Stimulated activated CD8-positive, alpha-beta memory T cell treated with anti-CD3 and anti-CD28 coated beads, Interleukin-7, amount 100 ng/mL, for 4 hours (primary cell): ENCODE results near the gene IKBIP.
"Not testable (repeated sequence)": the region's sequence is repeated elsewhere in the genome, so short reads cannot be mapped to it uniquely, and the experiment has no call there.

Source experiments
- DNase-seq, 2 donors: peaks; one replicate each; pipeline ENCODE4 v3.0.0-alpha.2; 2020; ENCODE audit warnings: low read depth in 2 of 2

The IKBIP gene, protein sequence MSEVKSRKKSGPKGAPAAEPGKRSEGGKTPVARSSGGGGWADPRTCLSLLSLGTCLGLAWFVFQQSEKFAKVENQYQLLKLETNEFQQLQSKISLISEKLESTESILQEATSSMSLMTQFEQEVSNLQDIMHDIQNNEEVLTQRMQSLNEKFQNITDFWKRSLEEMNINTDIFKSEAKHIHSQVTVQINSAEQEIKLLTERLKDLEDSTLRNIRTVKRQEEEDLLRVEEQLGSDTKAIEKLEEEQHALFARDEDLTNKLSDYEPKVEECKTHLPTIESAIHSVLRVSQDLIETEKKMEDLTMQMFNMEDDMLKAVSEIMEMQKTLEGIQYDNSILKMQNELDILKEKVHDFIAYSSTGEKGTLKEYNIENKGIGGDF

DNA sequence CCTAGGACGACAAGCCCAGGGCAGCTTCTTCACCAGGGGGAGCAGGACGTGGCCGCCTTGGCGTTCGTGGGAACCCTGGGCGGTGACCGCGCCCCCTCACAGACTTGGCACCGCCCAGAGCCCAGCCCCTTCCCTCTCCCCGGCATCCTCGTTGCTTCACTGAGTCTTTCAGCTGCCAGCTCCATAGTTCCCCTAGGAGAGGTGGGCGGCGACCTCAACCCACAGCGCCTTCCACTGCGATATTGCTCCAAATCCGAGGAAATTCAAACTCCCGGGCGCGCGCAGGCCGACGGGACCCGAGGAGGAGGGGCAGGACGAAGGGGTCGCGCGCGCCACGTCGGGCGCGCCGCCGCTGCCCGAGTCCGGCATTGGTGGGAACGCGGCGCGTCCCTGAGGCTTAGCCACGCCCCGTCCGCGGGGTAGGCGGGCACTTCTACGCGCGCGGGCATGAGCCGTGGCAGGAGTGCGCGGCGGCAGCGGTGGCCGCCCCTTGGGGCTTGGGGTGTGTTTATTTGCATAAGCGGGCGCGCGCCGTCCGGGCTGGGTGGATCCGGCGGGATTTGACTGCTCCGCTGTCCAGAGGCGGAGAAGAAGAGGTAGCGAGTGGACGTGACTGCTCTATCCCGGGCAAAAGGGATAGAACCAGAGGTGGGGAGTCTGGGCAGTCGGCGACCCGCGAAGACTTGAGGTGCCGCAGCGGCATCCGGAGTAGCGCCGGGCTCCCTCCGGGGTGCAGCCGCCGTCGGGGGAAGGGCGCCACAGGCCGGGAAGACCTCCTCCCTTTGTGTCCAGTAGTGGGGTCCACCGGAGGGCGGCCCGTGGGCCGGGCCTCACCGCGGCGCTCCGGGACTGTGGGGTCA is at the start of gene IKBIP, which contains the start of gene APAF1:
TSS of gene IKBIP (minus strand) at position 77 of the 860 bp plus-strand sequence. CDS start 87 bp downstream, outside the sequence.
TSS of gene APAF1 (plus strand) at position 579 of the 860 bp plus-strand sequence. CDS start 3,070 bp downstream, outside the sequence.
- DNase-seq = peak; percentile 88 to 95

DNA sequence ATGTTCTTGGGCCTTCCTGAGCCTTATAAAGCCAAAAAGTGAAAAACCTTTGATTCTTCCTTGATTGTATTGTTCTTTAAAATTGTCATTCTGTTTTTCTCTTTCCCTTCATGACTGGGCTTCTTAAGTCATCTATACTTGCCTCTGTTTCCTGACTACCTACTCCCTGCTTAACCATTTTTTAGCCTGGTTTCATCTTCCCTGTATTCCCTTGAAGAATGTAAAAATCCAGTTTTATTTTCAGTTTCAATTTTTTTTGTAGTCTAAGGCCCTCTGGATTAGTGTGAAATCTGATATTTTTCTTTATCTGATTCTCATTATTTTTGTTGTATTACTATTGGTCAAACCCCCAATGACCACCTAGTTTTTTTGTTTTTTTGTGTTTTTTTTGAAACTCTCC is 46.8 kb upstream of the IKBIP start:
- no peak for DNase-seq

DNA sequence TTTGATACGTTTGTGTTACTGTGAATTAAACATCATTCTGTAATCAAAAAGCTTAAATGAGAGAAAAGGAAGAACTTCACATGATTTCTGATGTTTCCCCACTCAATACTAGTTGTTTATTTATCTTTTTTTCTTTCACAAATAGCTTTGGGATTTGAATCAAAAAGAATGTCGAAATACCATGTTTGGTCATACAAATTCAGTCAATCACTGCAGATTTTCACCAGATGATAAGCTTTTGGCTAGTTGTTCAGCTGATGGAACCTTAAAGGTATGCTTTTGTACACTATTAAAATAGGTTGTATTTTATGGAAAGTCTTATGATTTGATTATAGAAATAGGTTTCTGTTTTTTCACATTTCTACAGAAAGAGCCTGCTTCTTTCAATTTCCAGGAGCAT is 42.0 kb upstream of the IKBIP start:
- no peak for DNase-seq

- DNase-seq = no peak
Observed at GRCh38 chr12:98684199-98684598, 39.6 kb upstream of the IKBIP start.

DNA sequence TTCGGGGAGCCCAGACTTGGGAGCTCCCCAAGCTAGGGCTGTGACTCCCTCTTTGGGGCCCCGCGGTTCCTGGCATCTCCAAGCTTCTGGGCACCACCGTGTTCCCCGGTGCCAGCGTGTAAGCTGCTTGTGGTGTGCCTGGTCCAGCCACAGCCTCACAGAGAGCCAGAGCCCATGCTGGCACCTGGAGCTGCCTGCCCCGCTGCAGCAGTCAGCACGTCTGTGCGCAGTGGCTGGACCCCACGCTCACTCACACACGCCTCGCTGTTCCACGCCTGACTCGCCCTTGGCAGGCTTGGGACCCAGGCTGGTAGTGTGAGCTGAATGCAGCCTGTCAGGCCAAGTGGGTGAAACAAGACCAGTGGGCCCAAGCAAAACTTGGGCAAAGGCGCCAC is 35.0 kb upstream of the IKBIP start:
- DNase-seq = no peak

GRCh38 chr12:98678946-98679610 is 34.5 kb upstream of the IKBIP start:
- no peak for DNase-seq

DNA sequence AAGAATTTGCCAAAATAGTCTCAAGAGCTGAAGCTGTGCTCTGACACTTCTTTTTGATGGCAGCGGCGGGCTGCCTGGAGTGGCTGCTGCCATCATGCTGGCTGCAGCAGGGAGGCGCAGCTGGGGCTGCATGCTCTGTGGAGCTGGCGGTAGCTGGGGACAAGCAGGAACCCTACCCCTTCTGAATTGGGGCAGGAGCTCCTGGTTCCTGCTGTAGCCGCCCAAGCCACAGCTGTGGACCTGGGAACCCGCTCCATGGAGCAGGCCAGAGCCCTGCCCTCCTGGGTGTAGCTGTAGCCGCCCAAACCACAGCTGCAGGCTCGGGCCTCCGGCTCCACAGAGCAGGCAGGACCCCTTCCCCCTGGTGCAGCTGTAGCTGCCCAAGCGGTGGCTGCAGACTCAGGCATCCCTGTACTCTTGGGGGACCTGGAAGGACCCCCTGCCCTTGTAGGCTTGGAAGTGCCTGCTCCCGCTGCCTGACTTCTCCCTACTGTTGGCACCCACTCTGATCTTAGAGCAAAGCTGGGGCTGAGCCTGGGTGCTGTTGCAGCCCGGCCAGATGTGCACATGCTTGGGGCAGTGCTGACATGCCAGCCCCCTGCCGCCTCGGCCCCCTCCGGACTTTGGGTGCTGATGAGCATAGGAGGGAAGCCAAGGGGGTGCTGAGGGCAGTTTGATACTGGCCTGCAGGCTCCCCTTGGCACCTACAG is 33.8 kb upstream of the IKBIP start:
- DNase-seq = no peak

- no peak for DNase-seq
Observed at GRCh38 chr12:98674841-98675240, 30.3 kb upstream of the IKBIP start.

DNA sequence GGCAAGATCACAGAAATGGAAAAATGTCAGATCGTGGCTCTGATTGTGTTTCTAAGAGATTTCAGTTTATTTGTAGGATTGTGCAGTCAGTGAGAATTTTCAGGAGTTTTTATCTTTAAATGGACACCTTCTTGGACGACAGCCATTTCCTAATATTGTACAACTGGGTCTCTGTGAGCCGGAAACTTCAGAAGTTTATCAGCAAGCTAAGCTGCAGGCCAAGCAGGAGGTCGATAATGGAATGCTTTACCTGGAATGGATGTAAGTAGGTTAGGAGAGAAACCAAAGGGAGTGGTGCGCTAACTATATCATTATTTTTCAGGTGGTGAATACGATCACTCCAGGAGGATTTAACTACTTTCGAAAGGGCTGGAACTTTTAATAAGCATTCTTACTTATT is 26.9 kb upstream of the IKBIP start:
- no peak for DNase-seq

- DNase-seq = no peak
Observed at GRCh38 chr12:98669751-98670150, 25.2 kb upstream of the IKBIP start.

DNA sequence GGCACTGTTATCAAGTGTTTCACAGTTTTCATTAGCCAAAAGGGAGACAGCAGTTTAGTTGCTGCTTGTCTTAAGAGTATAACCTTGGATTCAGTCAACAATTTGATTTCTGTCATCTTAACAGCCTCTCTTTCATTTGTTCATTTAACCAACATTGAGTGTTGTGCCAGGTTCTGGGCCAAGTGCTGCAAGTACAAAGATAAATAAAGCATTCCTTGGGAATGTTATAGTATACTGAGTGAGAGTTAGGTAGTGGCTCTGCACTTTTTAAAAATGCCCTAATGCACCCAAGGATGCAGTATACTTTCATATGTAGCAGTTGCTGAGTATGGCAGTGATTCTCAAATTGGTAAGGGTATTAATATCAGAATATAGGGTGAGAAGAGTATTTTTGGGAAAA is 15.9 kb upstream of the IKBIP start:
- no peak for DNase-seq

DNA sequence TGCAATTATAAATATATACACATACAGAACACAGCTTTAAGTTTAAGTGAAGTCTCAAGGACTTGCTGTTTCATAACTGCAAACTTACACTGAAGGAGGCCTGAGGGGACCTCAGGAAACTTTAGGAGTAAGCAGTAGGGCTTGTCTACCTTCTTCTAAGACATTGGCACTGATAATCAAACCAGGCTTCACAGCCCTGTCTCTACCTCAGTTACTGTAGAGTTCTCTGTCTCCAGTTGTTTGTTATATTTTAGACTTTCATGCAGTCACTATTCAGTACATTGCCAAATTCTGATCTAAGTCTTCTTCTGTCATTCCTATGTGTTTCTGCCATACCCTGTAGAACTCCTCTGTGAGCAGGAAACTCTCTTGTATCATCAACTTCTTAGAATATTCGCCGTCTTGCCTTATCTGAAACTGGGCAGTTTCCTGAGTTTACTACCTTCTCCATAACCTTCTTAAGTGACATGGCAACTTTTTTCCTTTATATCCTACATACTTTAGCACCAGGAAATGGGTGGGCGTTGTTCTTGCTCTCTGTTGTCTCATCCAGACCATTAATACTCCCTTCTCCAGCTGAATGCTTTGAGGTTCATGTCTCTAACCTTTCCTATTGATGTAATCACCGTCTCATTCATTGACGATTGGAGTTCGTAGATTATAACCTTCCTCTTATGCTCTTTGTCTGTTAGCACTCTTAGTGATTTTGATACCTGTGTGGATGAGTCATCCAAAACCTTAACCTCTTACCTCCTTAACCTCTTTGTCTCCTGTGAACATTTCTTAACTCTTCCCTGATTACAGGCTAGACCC is 11.9 kb upstream of the IKBIP start:
- DNase-seq = no peak

- DNase-seq = no peak
Observed at GRCh38 chr12:98653866-98654493, 9.4 kb upstream of the IKBIP start.

GRCh38 chr12:98651328-98651727 is 6.7 kb upstream of the IKBIP start:
- no peak for DNase-seq

GRCh38 chr12:98646294-98647090 is 1.9 kb upstream of the IKBIP start:
- DNase-seq = no peak

- peak in 1 of 2 donors; percentile 6 for DNase-seq
Observed at GRCh38 chr12:98645572-98646067, 1.0 kb upstream of the IKBIP start.

DNA sequence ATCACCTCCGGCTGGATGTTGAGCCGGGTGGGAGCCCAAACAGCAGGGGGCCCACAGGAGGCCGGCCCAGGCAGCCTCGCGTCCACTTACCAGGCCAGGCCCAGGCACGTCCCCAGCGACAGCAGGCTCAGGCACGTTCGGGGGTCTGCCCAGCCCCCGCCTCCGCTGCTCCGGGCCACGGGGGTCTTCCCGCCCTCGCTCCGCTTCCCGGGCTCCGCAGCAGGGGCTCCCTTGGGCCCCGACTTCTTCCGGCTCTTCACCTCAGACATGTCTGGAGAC is 216 bp downstream of the IKBIP start:
- DNase-seq = no peak

DNA sequence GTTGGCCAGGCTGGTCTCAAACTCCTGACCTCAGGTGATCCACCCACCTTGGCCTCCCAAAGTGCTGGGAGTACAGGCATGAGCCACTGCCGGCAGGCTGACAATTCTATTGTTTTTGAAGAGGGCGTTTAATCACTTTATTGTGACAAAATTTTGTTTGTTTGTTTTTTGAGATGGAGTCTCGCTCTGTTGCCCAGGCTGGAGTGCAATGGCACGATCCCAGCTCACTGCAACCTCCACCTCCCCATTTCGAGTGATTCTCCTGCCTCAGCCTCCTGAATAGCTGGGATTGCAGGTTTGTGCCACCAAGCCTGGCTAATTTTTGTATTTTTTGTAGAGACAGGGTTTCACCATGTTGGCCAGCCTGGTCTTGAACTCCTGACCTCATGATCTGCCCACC is 1.8 kb downstream of the IKBIP start:
- DNase-seq = not testable (repeated sequence)

DNA sequence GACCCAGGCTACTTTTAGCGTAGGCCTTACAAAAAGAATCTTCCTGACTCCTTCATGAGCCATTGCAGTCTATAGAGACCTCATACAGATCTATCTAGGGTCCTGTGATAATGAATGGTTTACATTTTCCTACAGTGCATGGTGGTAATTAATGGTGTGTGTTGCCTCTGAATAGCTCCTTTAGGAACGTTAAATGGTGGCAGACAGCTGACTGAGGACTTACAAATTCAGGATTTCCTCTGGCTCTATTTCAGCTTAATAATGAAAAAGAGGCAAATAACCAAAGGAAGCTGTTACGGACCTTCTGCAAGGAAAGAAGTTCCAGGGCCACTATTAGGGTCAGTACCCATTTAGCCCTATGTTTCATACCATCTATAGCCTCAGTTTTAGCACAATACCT is 5.1 kb downstream of the IKBIP start:
- DNase-seq = no peak

DNA sequence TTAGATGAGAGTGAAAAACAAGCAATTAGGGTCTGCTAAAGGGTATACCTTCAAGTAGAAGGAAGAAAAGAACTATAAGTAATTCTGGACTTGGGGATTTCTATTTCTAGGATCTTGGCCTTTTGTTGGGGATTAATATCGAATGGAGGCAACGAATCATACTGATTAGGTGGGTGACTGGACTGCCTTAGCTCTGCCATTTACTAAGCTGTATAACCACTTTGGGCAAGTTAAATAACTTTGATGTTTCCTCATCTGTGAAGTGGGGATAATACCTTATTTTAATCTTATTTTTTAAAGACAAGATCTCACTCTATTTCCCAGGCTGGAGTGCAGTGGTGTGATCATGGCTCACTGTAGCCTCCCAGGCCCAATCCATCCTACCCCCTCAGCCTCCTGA is 6.6 kb downstream of the IKBIP start:
- DNase-seq = no peak
